H1 (cell line): Measurements from ENCODE around the gene DIPK1B.

Source experiments
- CTCF ChIP-seq, 3 experiments: IDR thresholded peaks; 1 replicate in 2 of 3; 2 replicates in 1 of 3; pipeline versions ENCODE4 v1.5.1 to v1.6.1; 2011; ENCODE audit warnings: low read length in 3 of 3, mild to moderate bottlenecking in 3 of 3, inconsistent platforms in 2 of 3, low read depth in 1 of 3, moderate library complexity in 1 of 3; ENCODE audit not compliant: insufficient read depth in 1 of 3; ENCODE audit errors: control extremely low read depth in 1 of 3
- EP300 ChIP-seq, 2 experiments: IDR thresholded peaks; 1 replicate in 1 of 2; 2 replicates in 1 of 2; pipeline ENCODE4 v1.6.1; 2011 to 2012; ENCODE audit warnings: low read depth in 2 of 2, low read length in 2 of 2, mild to moderate bottlenecking in 2 of 2, borderline replicate concordance in 1 of 2, inconsistent platforms in 1 of 2, moderate library complexity in 1 of 2
- EZH2 ChIP-seq: fragments of 200-600 bp; sonication (generic); IDR thresholded peaks from 2 replicates; pipeline ENCODE4 v1.7.1; 2012; ENCODE audit warnings: low read depth, mild to moderate bottlenecking, moderate library complexity, low read length, inconsistent platforms; ENCODE audit not compliant: severe bottlenecking
- POU5F1 ChIP-seq: IDR thresholded peaks from 2 replicates; pipeline ENCODE4 v1.6.1; 2011; ENCODE audit warnings: low read depth, mild to moderate bottlenecking, low read length, moderate library complexity
- RAD21 ChIP-seq, 2 experiments: IDR thresholded peaks in 1 of 2; conservative IDR thresholded peaks in 1 of 2; 2 replicates each; pipeline ENCODE4 v1.6.1; 2011; ENCODE audit warnings: low read depth in 2 of 2, low read length in 2 of 2, improper control_type of control experiment in 1 of 2, inconsistent platforms in 1 of 2, mild to moderate bottlenecking in 1 of 2, moderate library complexity in 1 of 2
- SIN3A ChIP-seq, 2 experiments: IDR thresholded peaks in 1 of 2; conservative IDR thresholded peaks in 1 of 2; 2 replicates each; pipeline ENCODE4 v1.6.1; 2011 to 2012; ENCODE audit warnings: low read length in 2 of 2, improper control_type of control experiment in 1 of 2, low read depth in 1 of 2, mild to moderate bottlenecking in 1 of 2
- TAF1 ChIP-seq: IDR thresholded peaks from 2 replicates; pipeline ENCODE4 v1.6.1; 2011; ENCODE audit warnings: mild to moderate bottlenecking, low read depth, low read length
- TCF12 ChIP-seq: IDR thresholded peaks from 2 replicates; pipeline ENCODE4 v1.6.1; 2011; ENCODE audit warnings: low read depth, mild to moderate bottlenecking, low read length

DNA sequence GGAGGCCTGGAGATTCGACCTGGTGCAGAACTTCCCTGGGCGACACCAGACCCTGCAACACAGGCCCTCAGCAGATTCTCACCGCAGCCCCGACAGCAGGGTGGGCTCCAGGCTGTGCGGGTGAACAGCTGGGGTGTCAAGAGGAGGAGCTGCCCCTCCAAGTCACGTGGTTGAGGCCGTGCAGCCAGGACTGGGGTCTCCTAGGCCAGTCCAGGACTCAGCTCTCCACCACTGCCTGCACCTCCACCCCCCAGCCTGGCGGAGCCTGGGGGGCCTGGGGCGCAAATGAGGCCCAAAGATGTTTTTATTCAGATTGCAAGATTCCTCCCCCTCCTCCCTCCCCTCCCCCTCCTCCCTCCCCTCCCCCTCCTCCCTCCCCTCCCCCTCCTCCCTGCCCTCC is 15.9 kb upstream of the DIPK1B start:
- TF ChIP-seq TAF1, result no peak
- no peak for TF ChIP-seq POU5F1
- no peak for TF ChIP-seq EZH2
- TF ChIP-seq EP300 (IDR thresholded peaks at IDR 0.05; ENCODE audit: borderline replicate concordance in 1 of 2, low read depth in 2 of 2, low read length in 2 of 2), result no peak
- no peak for TF ChIP-seq CTCF (IDR thresholded peaks at IDR 0.05; ENCODE audit: control extremely low read depth in 1 of 3, insufficient read depth in 1 of 3, low read depth in 1 of 3, low read length in 3 of 3)
- no peak for TF ChIP-seq SIN3A (conservative IDR thresholded peaks at IDR 0.05 in 1 of 2, IDR thresholded peaks at IDR 0.05 in 1 of 2; ENCODE audit: low read depth in 1 of 2, low read length in 2 of 2)
- no peak for TF ChIP-seq RAD21 (IDR thresholded peaks at IDR 0.05 in 1 of 2, conservative IDR thresholded peaks at IDR 0.05 in 1 of 2; ENCODE audit: low read depth in 2 of 2, low read length in 2 of 2)
- no peak for TF ChIP-seq TCF12
